T-helper 2 cell treated with Interferon-gamma antibody and Interleukin-4, amounts not matched to agents 5 μg/mL and 100 μg/mL, for 36 hours (primary cell): Measurements from ENCODE around the gene CREBL2.

Source experiments
- DNase-seq: peaks from one replicate; pipeline ENCODE4 v3.0.0; 2021; ENCODE audit warnings: low spot score
- H3K27ac Mint-ChIP-seq: one replicate; pipeline ENCODE4 v1.8.0; 2021; ENCODE audit warnings: mild to moderate bottlenecking, mixed read lengths
- H3K27me3 Mint-ChIP-seq: one replicate; pipeline ENCODE4 v1.8.0; 2021; ENCODE audit warnings: low read depth, mixed read lengths
- H3K36me3 Mint-ChIP-seq: one replicate; pipeline ENCODE4 v1.8.0; 2021; ENCODE audit warnings: low read depth, mixed read lengths
- H3K4me1 Mint-ChIP-seq: one replicate; pipeline ENCODE4 v1.8.0; 2021; ENCODE audit warnings: low read depth, mixed read lengths
- H3K4me3 Mint-ChIP-seq: one replicate; pipeline ENCODE4 v1.8.0; 2022; ENCODE audit warnings: mild to moderate bottlenecking, moderate library complexity, mixed read lengths
- H3K9me3 Mint-ChIP-seq: one replicate; pipeline ENCODE4 v1.8.0; 2021; ENCODE audit warnings: mixed read lengths

CREBL2 gene

GRCh38 chr12:12654691-12655460 lies 43.2 kb downstream of the CREBL2 start:
- H3K4me3 Mint-ChIP-seq: no peak overlapping the region
- H3K36me3 Mint-ChIP-seq: peaks cover 8% of the 10 kb centered on the region
- DNase-seq: no peak
- peaks cover 21% of the 10 kb centered on the region for H3K9me3 Mint-ChIP-seq
- H3K27me3 Mint-ChIP-seq: no peaks in the 10 kb centered on the region
- peaks cover 9% of the 10 kb centered on the region for H3K4me1 Mint-ChIP-seq
- H3K27ac Mint-ChIP-seq: no peak overlapping the region

- H3K36me3 Mint-ChIP-seq: peaks cover 14% of the 10 kb centered on the region
- no peak overlapping the region for H3K27ac Mint-ChIP-seq
- DNase-seq: no peak
- H3K27me3 Mint-ChIP-seq: no peaks in the 10 kb centered on the region
- no peaks in the 10 kb centered on the region for H3K9me3 Mint-ChIP-seq
- H3K4me3 Mint-ChIP-seq: no peak overlapping the region
- H3K4me1 Mint-ChIP-seq: peaks cover 9% of the 10 kb centered on the region
Observed at GRCh38 chr12:12660201-12660600, 48.5 kb downstream of the CREBL2 start.

- H3K4me3 Mint-ChIP-seq: no peak overlapping the region
- no peaks in the 10 kb centered on the region for H3K27me3 Mint-ChIP-seq
- H3K36me3 Mint-ChIP-seq: peaks cover 13% of the 10 kb centered on the region
- no peak for DNase-seq
- H3K27ac Mint-ChIP-seq: no peak overlapping the region
- H3K4me1 Mint-ChIP-seq: peaks cover 3% of the 10 kb centered on the region
- H3K9me3 Mint-ChIP-seq: no peaks in the 10 kb centered on the region
Observed at GRCh38 chr12:12661086-12661856, 49.6 kb downstream of the CREBL2 start.

- peaks cover 15% of the 10 kb centered on the region for H3K36me3 Mint-ChIP-seq
- no peak for DNase-seq
- H3K27ac Mint-ChIP-seq: no peak overlapping the region
- no peaks in the 10 kb centered on the region for H3K27me3 Mint-ChIP-seq
- H3K4me1 Mint-ChIP-seq: peaks cover 3% of the 10 kb centered on the region
- H3K4me3 Mint-ChIP-seq: no peak overlapping the region
- H3K9me3 Mint-ChIP-seq: no peaks in the 10 kb centered on the region
Observed at GRCh38 chr12:12663644-12664294, 52.1 kb downstream of the CREBL2 start.

- Mint-ChIP-seq H3K27me3 (no peaks in the 10 kb centered on the region), H3K36me3 (peaks cover 16% of the 10 kb centered on the region), H3K4me1 (peaks cover 8% of the 10 kb centered on the region), H3K4me3 (no peak overlapping the region), H3K27ac (no peak overlapping the region), H3K9me3 (no peaks in the 10 kb centered on the region)
- DNase-seq: no peak
Observed at GRCh38 chr12:12665194-12665593, 53.5 kb downstream of the CREBL2 start.

- no peak overlapping the region for H3K27ac Mint-ChIP-seq
- no peaks in the 10 kb centered on the region for H3K27me3 Mint-ChIP-seq
- H3K36me3 Mint-ChIP-seq: peaks cover 5% of the 10 kb centered on the region
- H3K4me1 Mint-ChIP-seq: peaks cover 24% of the 10 kb centered on the region
- no peaks in the 10 kb centered on the region for H3K9me3 Mint-ChIP-seq
- H3K4me3 Mint-ChIP-seq: no peak overlapping the region
- DNase-seq: no peak
Observed at GRCh38 chr12:12668005-12668404, 56.3 kb downstream of the CREBL2 start.

GRCh38 chr12:12669020-12669419 lies 57.3 kb downstream of the CREBL2 start:
- Mint-ChIP-seq H3K27me3 (no peaks in the 10 kb centered on the region), H3K27ac (no peak overlapping the region), H3K4me1 (peaks cover 30% of the 10 kb centered on the region), H3K36me3 (peaks cover 8% of the 10 kb centered on the region), H3K4me3 (no peak overlapping the region), H3K9me3 (no peaks in the 10 kb centered on the region)
- no peak for DNase-seq

GRCh38 chr12:12671850-12672660 lies 60.4 kb downstream of the CREBL2 start:
- H3K4me3 Mint-ChIP-seq: no peak overlapping the region
- DNase-seq: no peak
- peak overlapping the region; percentile 75 for H3K27ac Mint-ChIP-seq

GRCh38 chr12:12673296-12673695 lies 61.6 kb downstream of the CREBL2 start:
- peak; percentile 53 for DNase-seq
- peak overlapping the region; percentile 28 for H3K27ac Mint-ChIP-seq
- no peak overlapping the region for H3K4me3 Mint-ChIP-seq
- H3K27me3 Mint-ChIP-seq: no peaks in the 10 kb centered on the region
- H3K9me3 Mint-ChIP-seq: no peaks in the 10 kb centered on the region
- peaks cover 14% of the 10 kb centered on the region for H3K36me3 Mint-ChIP-seq
- peaks cover 43% of the 10 kb centered on the region for H3K4me1 Mint-ChIP-seq

More at GRCh38 chr12:12671850-12672660, 60.4 kb downstream of the CREBL2 start:
- H3K9me3 Mint-ChIP-seq: no peaks in the 10 kb centered on the region
- H3K27me3 Mint-ChIP-seq: no peaks in the 10 kb centered on the region
- H3K36me3 Mint-ChIP-seq: peaks cover 14% of the 10 kb centered on the region
- H3K4me1 Mint-ChIP-seq: peaks cover 43% of the 10 kb centered on the region

- Mint-ChIP-seq H3K27me3 (no peaks in the 10 kb centered on the region), H3K36me3 (peaks cover 16% of the 10 kb centered on the region), H3K4me3 (no peak overlapping the region), H3K9me3 (no peaks in the 10 kb centered on the region), H3K27ac (no peak overlapping the region), H3K4me1 (peaks cover 36% of the 10 kb centered on the region)
- DNase-seq: no peak
Observed at GRCh38 chr12:12676605-12677004, 64.9 kb downstream of the CREBL2 start.

- H3K27me3 Mint-ChIP-seq: no peaks in the 10 kb centered on the region
Observed at GRCh38 chr12:12681061-12681765, 69.5 kb downstream of the CREBL2 start.

GRCh38 chr12:12682284-12682683 lies 70.6 kb downstream of the CREBL2 start:
- H3K36me3 Mint-ChIP-seq: peaks cover 6% of the 10 kb centered on the region
- peaks cover 4% of the 10 kb centered on the region for H3K4me1 Mint-ChIP-seq
- no peak overlapping the region for H3K27ac Mint-ChIP-seq
- H3K27me3 Mint-ChIP-seq: no peaks in the 10 kb centered on the region
- no peak for DNase-seq
- no peaks in the 10 kb centered on the region for H3K9me3 Mint-ChIP-seq
- no peak overlapping the region for H3K4me3 Mint-ChIP-seq

More at GRCh38 chr12:12681061-12681765, 69.5 kb downstream of the CREBL2 start:
- Mint-ChIP-seq H3K36me3 (peaks cover 7% of the 10 kb centered on the region), H3K9me3 (no peaks in the 10 kb centered on the region), H3K4me3 (no peak overlapping the region), H3K4me1 (peaks cover 8% of the 10 kb centered on the region), H3K27ac (no peak overlapping the region)
- no peak for DNase-seq

- no peak overlapping the region for H3K4me3 Mint-ChIP-seq
- H3K27me3 Mint-ChIP-seq: no peaks in the 10 kb centered on the region
- H3K9me3 Mint-ChIP-seq: no peaks in the 10 kb centered on the region
- peaks cover 8% of the 10 kb centered on the region for H3K36me3 Mint-ChIP-seq
- no peak for DNase-seq
- no peak overlapping the region for H3K27ac Mint-ChIP-seq
- peaks cover 4% of the 10 kb centered on the region for H3K4me1 Mint-ChIP-seq
Observed at GRCh38 chr12:12683136-12683697, 71.5 kb downstream of the CREBL2 start.
